SKM-1 (cell line): ENCODE measurements around the gene PRR19.
"Not testable (repeated sequence)": the region's sequence is repeated elsewhere in the genome, so short reads cannot be mapped to it uniquely, and the experiment has no call there.

ENCODE experiments used
- DNase-seq: peaks from one replicate; lab custom pipeline; 2025; ENCODE audit not compliant: unreplicated experiment; lab: John Stamatoyannopoulos, UW

Gene PRR19

DNA sequence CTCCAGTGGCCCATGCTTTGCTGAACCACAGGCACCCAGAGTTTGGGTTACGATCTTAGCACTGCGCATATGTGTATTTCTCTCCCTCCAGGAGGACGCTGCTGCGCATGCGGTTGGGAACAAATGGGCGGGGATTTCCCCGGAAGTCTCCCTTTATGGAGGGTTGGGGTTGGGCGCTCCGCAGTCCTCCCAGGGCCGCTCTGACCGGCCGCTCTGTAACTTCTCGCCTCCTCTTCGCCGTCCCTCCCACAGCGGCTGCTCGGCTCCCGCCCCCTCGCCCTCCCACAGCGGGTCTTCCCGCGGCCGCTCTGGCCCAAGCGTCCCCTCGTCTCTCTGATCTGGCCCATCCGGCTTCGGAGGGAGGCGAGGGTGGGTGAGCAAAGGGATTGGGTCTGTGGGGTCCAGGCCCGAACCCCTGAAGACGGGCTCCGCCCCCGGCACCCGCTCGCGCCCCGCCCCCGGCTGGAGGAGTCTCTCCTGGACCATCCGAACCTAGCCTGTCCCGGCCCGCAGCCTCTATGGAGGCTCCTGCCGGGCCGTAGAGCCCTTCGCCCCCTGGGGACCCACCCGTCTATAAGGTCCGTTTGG is 23.5 kb downstream of the PRR19 start, which contains the start of gene MEGF8:
Gene MEGF8 (plus strand): TSS at position 328 of the 588 bp plus-strand sequence. CDS start 609 bp downstream, outside the sequence.
- DNase-seq: peak; percentile 88

GRCh38 chr19:42325896-42326771 is 24.2 kb downstream of the PRR19 start:
- DNase-seq: no peak

DNA sequence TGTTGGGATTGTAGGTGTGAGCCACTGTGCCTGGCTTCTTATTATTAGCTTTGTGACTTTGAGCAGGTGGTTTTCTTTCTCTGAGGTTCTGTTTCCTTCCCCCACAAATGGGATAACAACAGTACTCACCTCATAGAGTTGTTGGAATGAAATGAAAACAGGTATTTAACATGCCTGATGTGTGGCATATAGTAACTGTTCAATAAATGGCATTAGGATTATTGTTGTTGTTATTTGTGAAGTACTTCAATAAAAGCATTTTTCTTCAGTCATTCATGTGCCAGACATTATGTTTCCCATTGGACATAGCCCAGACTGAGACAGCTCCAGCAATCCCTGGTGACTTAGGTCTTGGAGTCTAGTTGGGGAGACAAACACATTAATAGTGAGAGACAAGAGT is 25.0 kb downstream of the PRR19 start:
- DNase-seq: no peak

- DNase-seq: no peak
These were observed 25.4 kb downstream of the PRR19 start for GRCh38 chr19:42327381-42327780.

DNA sequence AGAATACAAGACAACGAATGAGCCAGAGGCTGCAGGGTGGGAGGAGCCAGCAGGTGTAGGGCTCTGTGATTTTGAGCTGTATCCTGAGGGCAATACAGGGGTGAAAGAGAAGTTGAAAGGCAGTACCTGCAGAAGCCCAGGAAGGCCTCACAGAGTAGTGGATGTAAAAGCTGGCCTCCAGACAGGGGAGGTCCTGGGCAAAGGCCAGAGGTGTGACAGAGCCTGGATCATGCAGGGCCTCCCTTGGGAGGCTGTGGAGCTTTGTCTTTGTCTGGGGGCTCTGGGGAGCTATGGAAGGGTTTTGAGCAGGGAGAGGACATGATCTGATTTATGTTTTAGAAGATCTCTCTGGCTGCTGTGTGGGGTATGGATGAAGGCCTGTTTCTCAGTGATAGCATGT is 26.2 kb downstream of the PRR19 start:
- no peak for DNase-seq

DNA sequence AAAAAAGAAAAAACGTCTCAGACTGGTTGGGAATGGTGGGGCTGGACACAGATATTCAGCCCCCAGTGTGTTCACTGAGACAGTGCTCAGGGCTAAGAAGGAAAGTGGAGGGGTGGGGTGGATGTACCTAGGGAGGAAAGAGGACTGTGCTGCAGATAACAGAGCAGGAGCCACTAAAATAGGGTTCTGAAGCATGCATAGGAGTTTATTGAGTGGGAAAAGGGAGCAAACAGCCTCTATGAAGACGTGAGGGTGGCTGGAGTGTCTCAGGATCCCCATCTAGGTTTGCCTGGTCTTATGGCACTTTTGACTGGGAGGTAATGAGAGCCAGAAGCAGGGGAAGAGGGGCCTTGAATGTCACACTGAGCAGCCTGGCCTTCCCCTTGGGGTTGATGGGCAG is 26.9 kb downstream of the PRR19 start:
- no peak for DNase-seq

GRCh38 chr19:42330241-42330711 is 28.3 kb downstream of the PRR19 start:
- no peak for DNase-seq

GRCh38 chr19:42331333-42331732 is 29.4 kb downstream of the PRR19 start:
- not testable (repeated sequence) for DNase-seq

GRCh38 chr19:42332059-42332458 is 30.1 kb downstream of the PRR19 start:
- DNase-seq: no peak

GRCh38 chr19:42333018-42333417 is 31.1 kb downstream of the PRR19 start:
- no peak for DNase-seq

DNA sequence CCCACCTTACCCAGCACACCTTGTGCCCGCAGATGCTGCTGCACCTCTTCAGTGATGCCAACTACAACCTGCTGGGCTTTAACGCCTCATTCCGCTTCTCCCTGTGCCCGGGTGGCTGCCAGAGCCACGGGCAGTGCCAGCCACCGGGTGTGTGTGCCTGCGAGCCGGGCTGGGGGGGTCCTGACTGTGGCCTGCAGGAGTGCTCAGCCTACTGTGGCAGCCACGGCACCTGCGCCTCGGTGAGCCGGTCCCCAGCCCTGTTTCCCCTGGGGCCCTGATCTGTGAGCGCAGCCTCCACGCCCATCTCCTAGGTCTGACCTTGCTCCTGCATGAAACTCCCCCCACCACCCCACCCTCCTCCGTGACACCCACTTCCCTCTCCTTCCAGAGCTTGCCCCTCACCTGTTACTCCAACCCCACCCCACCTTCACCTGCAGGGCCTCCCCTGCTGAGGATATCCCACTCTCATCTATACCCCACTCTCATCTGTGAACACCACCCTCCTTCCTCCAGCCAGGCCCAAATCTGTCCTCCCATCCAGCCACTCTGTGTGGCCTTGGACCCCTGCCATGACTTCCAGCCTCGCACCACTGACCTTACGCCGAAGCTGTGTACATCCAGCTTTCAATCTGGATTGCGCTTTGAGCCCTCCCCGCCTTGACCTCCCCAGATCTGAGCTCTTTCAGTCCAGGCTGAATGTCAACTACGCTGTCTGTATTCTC is 32.2 kb downstream of the PRR19 start:
- DNase-seq: no peak

DNA sequence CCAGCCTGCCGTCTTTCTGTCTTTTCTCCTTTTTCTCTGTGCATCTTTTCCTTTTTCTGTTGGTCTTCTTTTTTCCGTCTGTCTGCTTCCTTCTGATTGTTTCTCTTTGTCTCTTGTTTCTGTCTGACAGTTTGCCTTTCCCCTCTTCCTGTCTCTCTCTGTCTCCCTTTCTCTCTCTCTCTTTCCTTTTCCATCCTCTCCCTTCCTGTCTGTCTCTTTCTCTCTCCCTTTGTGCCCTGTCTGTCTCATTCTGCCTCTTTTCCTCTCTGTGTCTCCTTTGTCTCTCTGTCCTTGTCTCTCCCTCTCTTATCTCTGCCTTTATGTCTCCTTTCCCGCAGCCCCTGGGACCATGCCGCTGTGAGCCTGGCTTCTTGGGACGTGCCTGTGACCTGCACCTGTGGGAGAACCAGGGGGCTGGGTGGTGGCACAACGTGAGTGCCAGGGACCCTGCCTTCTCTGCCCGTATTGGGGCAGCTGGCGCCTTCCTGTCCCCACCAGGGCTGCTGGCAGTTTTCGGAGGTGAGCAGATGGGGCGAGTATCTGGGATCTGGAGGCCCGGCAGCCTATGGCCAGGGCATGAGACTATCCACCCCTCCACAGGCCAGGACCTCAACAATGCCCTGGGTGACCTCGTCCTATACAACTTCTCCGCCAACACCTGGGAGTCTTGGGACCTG is 32.9 kb downstream of the PRR19 start:
- no peak for DNase-seq

DNA sequence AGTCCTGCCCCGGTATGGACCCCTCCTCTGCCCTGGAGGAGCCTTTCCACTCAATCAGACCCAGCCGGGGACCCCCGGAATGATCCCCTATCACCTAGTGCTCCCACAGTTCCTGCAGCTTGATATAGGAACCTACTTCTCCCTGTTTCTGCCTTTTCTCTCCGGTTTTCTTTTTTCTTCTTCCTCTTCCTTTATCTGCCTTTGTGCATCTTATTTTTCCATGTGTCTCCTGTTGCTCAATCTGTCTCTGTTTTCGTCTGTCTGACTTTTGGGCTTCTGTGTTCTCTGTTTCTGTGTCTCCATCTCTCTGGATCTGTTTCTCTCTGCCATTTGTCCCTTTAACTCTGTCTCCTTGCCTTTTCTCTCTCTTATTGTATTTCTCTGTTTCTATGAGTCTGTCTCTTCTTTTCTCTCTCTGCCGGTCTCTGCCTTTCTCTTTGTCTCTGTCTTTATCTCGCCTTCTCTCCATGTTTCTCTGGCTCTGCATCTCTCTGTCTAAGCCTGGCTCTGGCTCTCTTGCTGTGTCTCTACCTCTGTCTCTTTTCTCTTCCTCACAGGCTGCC is 33.5 kb downstream of the PRR19 start:
- no peak for DNase-seq

- DNase-seq: no peak
These were observed 34.0 kb downstream of the PRR19 start for GRCh38 chr19:42335971-42336370.

DNA sequence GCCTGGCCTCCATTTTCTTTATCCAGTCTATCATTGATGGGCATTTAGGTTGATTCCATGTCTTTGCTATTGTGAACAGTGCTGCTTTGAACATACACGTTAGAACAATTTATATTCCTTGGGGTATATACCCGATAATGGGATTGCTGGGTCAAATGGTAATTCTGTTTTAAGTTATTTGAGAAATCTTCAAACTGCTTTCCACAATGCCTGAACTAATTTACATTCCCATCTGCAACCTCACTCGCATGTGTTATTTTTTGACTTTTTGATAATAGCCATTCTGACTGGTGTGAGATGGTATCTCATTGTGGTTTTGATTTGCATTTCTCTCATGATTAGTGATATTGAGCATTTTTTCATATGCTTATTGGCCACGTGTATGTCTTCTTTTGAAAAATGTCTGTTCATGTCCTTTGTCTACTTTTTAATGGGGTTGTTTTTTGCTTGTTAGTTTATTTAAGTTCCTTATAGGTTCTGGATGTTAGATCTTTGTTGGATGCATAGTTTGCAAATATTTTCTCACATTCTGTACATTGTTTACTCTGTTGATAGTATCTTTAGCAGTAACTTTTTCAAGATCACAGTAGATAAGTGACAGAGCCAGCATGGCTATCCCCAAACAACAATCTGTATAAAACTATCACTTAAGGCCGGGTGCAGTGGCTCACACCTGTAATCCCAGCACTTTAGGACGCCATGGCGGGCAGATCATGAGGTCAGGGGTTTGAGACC is 37.4 kb downstream of the PRR19 start:
- not testable (repeated sequence) for DNase-seq

GRCh38 chr19:42339922-42340321 is 38.0 kb downstream of the PRR19 start:
- DNase-seq: not testable (repeated sequence)

DNA sequence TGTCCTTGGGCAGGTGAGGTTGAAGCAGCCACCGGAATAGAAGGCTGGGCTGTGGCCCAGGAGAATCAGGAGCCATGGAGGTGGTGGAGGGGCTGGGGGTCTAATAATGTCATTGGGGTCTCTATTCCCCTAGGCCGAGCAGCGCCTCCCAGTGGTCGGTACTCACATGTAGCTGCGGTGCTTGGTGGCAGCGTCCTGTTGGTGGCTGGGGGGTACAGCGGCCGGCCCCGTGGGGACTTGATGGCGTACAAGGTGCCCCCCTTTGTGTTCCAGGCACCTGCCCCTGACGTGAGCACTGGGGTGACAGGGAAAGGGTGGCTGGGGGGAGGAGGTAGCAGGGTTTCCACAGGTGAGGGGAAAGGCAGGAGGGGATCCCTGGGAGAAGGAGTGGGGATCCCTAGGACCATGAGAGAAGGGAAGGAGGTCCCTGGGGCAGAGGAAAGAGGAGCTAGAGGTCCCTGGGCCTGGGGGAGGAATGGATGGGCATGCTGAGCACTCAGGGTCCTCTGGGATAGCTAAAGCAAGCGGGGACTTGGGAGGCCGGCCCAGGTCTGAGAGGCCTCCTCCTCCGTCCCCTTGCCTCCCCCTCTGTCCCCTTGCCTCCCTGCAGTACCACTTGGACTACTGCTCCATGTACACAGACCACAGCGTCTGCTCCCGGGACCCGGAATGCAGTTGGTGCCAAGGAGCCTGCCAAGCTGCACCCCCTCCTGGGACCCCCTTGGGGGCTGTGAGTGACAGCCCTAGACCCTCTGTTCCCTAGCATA is 41.6 kb downstream of the PRR19 start:
- no peak for DNase-seq

DNA sequence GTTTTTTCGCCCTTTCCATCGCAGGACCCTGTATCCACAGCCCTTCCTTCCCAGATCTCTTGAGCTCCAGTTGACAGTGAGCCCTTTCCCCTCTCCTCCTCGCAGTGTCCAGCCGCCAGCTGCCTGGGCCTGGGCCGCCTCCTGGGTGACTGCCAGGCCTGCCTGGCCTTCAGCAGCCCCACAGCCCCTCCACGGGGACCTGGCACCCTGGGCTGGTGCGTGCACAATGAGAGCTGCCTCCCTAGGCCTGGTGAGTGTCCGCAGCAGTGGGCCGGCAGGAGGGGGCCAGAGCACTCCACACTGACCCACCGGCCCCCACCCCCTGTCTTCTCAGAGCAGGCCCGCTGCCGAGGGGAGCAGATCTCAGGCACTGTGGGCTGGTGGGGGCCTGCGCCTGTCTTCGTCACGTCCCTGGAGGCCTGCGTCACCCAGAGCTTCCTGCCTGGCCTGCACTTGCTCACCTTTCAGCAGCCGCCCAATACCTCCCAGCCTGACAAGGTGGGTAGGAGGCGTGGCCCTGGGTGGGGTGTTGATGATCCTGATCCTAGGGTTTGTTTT is 42.5 kb downstream of the PRR19 start:
- DNase-seq: no peak

DNA sequence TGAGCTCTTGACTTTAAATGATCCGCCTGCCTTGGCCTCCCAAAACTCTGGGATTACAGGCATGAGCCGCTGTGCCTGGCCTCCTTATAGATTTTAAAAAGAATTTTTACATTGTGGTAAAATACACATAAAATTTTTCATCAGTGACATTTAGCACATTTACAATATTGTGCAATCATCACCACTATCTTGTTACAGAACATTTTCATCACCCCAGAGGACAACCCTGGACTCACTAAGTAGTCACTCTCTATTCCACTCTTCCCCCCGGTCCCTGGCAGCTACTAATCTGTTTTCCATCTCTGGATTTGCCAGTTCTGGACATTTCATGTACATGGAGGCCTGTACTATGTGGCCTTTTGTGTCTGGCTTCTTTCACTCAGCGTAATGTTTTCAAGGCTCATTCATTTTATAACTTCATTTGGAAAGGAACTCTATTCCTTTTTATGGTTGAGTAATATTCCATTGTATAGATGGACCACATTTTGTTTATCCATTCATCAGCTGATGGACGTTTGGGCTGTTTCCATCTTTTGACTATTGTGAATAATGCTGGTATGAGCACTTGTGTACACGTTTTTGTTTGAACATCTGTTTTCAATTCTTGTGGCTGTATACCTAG is 43.4 kb downstream of the PRR19 start:
- DNase-seq: no peak
